Uterus (tissue), 2 donors: ENCODE results near the gene DENR.
"Not testable (repeated sequence)": the region's sequence is repeated elsewhere in the genome, so short reads cannot be mapped to it uniquely, and the experiment has no call there.

Experiments used
- POLR2A ChIP-seq, 2 donors: fragments of 450-650 bp; IDR thresholded peaks; one replicate each; pipeline ENCODE4 v1.6.1; 2016; ENCODE audit warnings: antibody characterized with exemption in 2 of 2, mild to moderate bottlenecking in 1 of 2, moderate library complexity in 1 of 2
- TF ChIP-seq, protein P1 (sequence below), 4 experiments: fragments of 200-600 bp in 2 of 4; fragments of 450-650 bp in 2 of 4; sonication (generic) in 2 of 4; IDR thresholded peaks; one replicate each; pipeline ENCODE4 v1.5.1; 2016 to 2019; ENCODE audit warnings: antibody characterized with exemption in 4 of 4, mild to moderate bottlenecking in 2 of 4, moderate library complexity in 1 of 4

DNA sequence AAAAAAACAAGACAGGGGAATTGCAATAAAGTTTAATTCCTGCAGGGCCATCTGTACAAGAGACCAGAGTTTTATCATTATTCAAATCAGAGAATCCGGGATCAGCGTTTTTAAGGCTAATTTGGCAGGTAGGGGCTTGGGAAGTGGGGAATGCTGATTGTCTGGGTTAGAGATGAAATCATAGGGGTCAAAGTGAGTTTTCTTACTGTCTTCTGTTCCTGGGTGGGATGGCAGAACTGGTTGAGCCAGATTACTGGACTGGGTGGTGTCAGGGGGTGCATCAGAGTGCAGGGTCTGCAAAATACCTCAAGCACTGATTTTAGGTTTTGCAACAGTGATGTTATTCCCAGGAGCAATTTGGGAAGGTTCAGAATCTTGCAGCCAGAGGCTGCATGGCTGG, 42.3 kb upstream of the DENR start:
- TF ChIP-seq, protein P1, sequence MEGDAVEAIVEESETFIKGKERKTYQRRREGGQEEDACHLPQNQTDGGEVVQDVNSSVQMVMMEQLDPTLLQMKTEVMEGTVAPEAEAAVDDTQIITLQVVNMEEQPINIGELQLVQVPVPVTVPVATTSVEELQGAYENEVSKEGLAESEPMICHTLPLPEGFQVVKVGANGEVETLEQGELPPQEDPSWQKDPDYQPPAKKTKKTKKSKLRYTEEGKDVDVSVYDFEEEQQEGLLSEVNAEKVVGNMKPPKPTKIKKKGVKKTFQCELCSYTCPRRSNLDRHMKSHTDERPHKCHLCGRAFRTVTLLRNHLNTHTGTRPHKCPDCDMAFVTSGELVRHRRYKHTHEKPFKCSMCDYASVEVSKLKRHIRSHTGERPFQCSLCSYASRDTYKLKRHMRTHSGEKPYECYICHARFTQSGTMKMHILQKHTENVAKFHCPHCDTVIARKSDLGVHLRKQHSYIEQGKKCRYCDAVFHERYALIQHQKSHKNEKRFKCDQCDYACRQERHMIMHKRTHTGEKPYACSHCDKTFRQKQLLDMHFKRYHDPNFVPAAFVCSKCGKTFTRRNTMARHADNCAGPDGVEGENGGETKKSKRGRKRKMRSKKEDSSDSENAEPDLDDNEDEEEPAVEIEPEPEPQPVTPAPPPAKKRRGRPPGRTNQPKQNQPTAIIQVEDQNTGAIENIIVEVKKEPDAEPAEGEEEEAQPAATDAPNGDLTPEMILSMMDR (IDR thresholded peaks at IDR 0.05) = not testable (repeated sequence)
- TF ChIP-seq POLR2A (IDR thresholded peaks at IDR 0.05) = not testable (repeated sequence)
